SK-N-SH (cell line): ENCODE measurements around the gene MACROD2. TPM values are rescaled to one million over a fixed set of nuclear protein-coding genes. Genes with fewer than 3 reads are reported as not detected.

ENCODE experiments used
- CTCF ChIA-PET: fragments of 300-600, 350-600 bp; formaldehyde crosslinking; extraction: SDS; loops from one replicate; lab custom pipeline; 2021; lab: Yijun Ruan, JAX
- POLR2A ChIA-PET: fragments of 350-600 bp; sonication (Branson Sonifier 250); formaldehyde crosslinking; extraction: SDS; loops from one replicate; lab custom pipeline; 2020; ENCODE audit warnings: antibody characterized with exemption, inconsistent platforms; lab: Yijun Ruan, JAX
- DNase-seq: peaks from one replicate; pipeline ENCODE4 v3.0.0; 2012
- H2AFZ ChIP-seq: fragments of 200-600 bp; sonication (generic); 2 replicates; pipeline ENCODE4 v1.8.1; 2016; ENCODE audit warnings: antibody characterized with exemption, mild to moderate bottlenecking, low read depth
- H3F3A ChIP-seq: fragments of 200-600 bp; sonication (generic); replicated peaks from 2 replicates; pipeline ENCODE3; 2016; ENCODE audit warnings: antibody characterized with exemption, mild to moderate bottlenecking; ENCODE audit not compliant: insufficient read depth
- H3K27ac ChIP-seq, 2 experiments: fragments of 200-500 bp in 1 of 2; fragments of 200-600 bp in 1 of 2; sonication (Bioruptor generic) in 1 of 2; sonication (generic), shearing (Covaris generic) in 1 of 2; 2 replicates each; pipeline versions ENCODE4 v1.5.1 to v1.6.1; 2014 to 2016; ENCODE audit warnings: low read depth in 2 of 2, inconsistent platforms in 1 of 2, low read length in 1 of 2, mild to moderate bottlenecking in 1 of 2, mixed read lengths in 1 of 2
- H3K27me3 ChIP-seq: fragments of 200-600 bp; sonication (generic), shearing (Covaris generic); 2 replicates; pipeline ENCODE4 v1.6.1; 2016; ENCODE audit warnings: mixed run types; ENCODE audit not compliant: insufficient read depth
- H3K36me3 ChIP-seq, 2 experiments: fragments of 200-500 bp in 1 of 2; fragments of 200-600 bp in 1 of 2; sonication (Bioruptor generic) in 1 of 2; sonication (generic) in 1 of 2; replicated peaks in 1 of 2; 2 replicates each; pipeline versions ENCODE3 to v1.5.1; 2014 to 2016; ENCODE audit warnings: low read length in 1 of 2, mild to moderate bottlenecking in 1 of 2; ENCODE audit not compliant: insufficient read depth in 2 of 2, control insufficient read depth in 1 of 2
- H3K4me1 ChIP-seq, 2 experiments: fragments of 200-500 bp in 1 of 2; fragments of 200-600 bp in 1 of 2; sonication (Bioruptor generic) in 1 of 2; sonication (generic), shearing (Covaris generic) in 1 of 2; 2 replicates each; pipeline versions ENCODE4 v1.5.1 to v1.6.1; 2014 to 2016; ENCODE audit warnings: low read depth in 1 of 2, low read length in 1 of 2, mixed run types in 1 of 2; ENCODE audit not compliant: insufficient read depth in 2 of 2, control insufficient read depth in 1 of 2
- H3K4me2 ChIP-seq: fragments of 200-600 bp; sonication (generic), shearing (Covaris generic); 2 replicates; pipeline ENCODE4 v1.6.1; 2017; ENCODE audit warnings: mixed run types
- H3K4me3 ChIP-seq, 2 experiments: fragments of 200-500 bp in 1 of 2; fragments of 200-600 bp in 1 of 2; sonication (Bioruptor generic) in 1 of 2; sonication (generic), shearing (Covaris generic) in 1 of 2; 2 replicates each; pipeline versions ENCODE4 v1.5.1 to v1.8.1; 2014 to 2016; ENCODE audit warnings: low read depth in 2 of 2, inconsistent platforms in 1 of 2, low read length in 1 of 2, mild to moderate bottlenecking in 1 of 2, mixed read lengths in 1 of 2, moderate library complexity in 1 of 2
- H3K79me2 ChIP-seq: fragments of 200-600 bp; sonication (generic); 2 replicates; pipeline ENCODE4 v1.8.1; 2017; ENCODE audit warnings: mild to moderate bottlenecking; ENCODE audit not compliant: insufficient read depth
- H3K9ac ChIP-seq: fragments of 200-600 bp; sonication (generic); 2 replicates; pipeline ENCODE4 v1.6.1; 2017; ENCODE audit warnings: mixed run types
- H3K9me2 ChIP-seq: fragments of 200-600 bp; sonication (generic); 2 replicates; pipeline ENCODE4 v1.6.1; 2017; ENCODE audit warnings: mixed run types
- H3K9me3 ChIP-seq: fragments of 200-600 bp; sonication (generic); 2 replicates; pipeline ENCODE4 v1.6.1; 2017; ENCODE audit warnings: mixed run types, mild to moderate bottlenecking, moderate library complexity
- H4K20me1 ChIP-seq: fragments of 200-600 bp; sonication (generic); 2 replicates; pipeline ENCODE4 v1.6.1; 2017; ENCODE audit warnings: mild to moderate bottlenecking, mixed run types; ENCODE audit not compliant: insufficient read depth
- EP300 ChIP-seq, 2 experiments: IDR thresholded peaks; 2 replicates each; pipeline versions ENCODE4 v1.4.0 to v1.6.1; 2012; ENCODE audit warnings: borderline replicate concordance in 1 of 2, low read depth in 1 of 2, low read length in 1 of 2
- FOXM1 ChIP-seq: IDR thresholded peaks from 2 replicates; pipeline ENCODE4 v1.4.0; 2012; ENCODE audit warnings: low read depth, mild to moderate bottlenecking
- GABPA ChIP-seq: IDR thresholded peaks from 2 replicates; pipeline ENCODE4 v1.4.0; 2012; ENCODE audit warnings: low read depth, mild to moderate bottlenecking
- GATA2 ChIP-seq: sonication (generic); formaldehyde crosslinking; IDR thresholded peaks from 2 replicates; pipeline ENCODE4 v1.5.0; 2020; ENCODE audit warnings: mild to moderate bottlenecking, missing genetic modification reagents
- NFIC ChIP-seq: IDR thresholded peaks from 2 replicates; pipeline ENCODE4 v1.4.0; 2012; ENCODE audit warnings: borderline replicate concordance
- SMC3 ChIP-seq: IDR thresholded peaks from 2 replicates; pipeline ENCODE4 v1.6.1; 2012; ENCODE audit warnings: low read depth, low read length, improper control_type of control experiment
- TAF1 ChIP-seq: IDR thresholded peaks from 2 replicates; pipeline ENCODE4 v1.6.1; 2012; ENCODE audit warnings: low read depth, mild to moderate bottlenecking, low read length, moderate library complexity, borderline replicate concordance
- TCF12 ChIP-seq: IDR thresholded peaks from 2 replicates; pipeline ENCODE4 v1.4.0; 2012
- TEAD4 ChIP-seq: IDR thresholded peaks from 2 replicates; pipeline ENCODE4 v1.4.0; 2012; ENCODE audit warnings: mild to moderate bottlenecking, borderline replicate concordance; ENCODE audit not compliant: insufficient read depth
- WGBS: methylation state at CpG from one replicate; pipeline ENCODE4 v1.1.6; 2017; ENCODE audit warnings: low lambda C conversion rate; 5-methylcytosine and 5-hydroxymethylcytosine counted together
- polyA plus RNA-seq, 3 experiments: library from polyadenylated mRNA; depleted of rRNA; stranded (reverse); fragments of >200 nt; gene quantifications; 2 replicates each; pipeline ENCODE4 v1.2.3, GENCODE V29; 2012
- TF ChIP-seq, protein P1 (sequence below): IDR thresholded peaks from 2 replicates; pipeline ENCODE4 v1.6.1; 2012; ENCODE audit warnings: mild to moderate bottlenecking, low read depth, low read length, moderate library complexity
- TF ChIP-seq, protein P2 (sequence below): IDR thresholded peaks from 2 replicates; pipeline ENCODE4; 2012

The MACROD2 gene
- polyA plus RNA-seq, 1 of the 3 experiments (the other 2 are of a cell fraction), result 0.33 TPM

DNA sequence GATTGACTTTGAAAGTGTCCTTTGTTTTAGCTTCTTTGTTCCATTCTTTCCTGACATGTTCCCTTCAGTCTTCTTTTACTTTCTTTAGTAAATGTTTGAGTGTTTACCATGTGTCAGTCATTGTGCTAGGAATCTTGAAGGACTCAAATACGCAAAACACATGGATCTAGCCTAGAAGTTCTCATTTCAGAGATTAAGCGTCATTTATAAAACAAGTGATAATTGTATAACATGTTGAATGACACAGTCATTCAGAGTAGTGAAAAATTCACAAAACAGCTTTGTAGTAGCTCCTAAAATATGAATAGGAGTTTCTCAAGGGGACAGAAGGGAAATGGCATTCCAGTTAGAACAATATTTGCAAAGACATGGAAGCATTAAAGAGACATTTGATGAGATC, 66.9 kb downstream of the MACROD2 start:
- TF ChIP-seq, protein P1, sequence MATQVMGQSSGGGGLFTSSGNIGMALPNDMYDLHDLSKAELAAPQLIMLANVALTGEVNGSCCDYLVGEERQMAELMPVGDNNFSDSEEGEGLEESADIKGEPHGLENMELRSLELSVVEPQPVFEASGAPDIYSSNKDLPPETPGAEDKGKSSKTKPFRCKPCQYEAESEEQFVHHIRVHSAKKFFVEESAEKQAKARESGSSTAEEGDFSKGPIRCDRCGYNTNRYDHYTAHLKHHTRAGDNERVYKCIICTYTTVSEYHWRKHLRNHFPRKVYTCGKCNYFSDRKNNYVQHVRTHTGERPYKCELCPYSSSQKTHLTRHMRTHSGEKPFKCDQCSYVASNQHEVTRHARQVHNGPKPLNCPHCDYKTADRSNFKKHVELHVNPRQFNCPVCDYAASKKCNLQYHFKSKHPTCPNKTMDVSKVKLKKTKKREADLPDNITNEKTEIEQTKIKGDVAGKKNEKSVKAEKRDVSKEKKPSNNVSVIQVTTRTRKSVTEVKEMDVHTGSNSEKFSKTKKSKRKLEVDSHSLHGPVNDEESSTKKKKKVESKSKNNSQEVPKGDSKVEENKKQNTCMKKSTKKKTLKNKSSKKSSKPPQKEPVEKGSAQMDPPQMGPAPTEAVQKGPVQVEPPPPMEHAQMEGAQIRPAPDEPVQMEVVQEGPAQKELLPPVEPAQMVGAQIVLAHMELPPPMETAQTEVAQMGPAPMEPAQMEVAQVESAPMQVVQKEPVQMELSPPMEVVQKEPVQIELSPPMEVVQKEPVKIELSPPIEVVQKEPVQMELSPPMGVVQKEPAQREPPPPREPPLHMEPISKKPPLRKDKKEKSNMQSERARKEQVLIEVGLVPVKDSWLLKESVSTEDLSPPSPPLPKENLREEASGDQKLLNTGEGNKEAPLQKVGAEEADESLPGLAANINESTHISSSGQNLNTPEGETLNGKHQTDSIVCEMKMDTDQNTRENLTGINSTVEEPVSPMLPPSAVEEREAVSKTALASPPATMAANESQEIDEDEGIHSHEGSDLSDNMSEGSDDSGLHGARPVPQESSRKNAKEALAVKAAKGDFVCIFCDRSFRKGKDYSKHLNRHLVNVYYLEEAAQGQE, result no peak
- TF ChIP-seq EP300 (IDR thresholded peaks at IDR 0.05; ENCODE audit: borderline replicate concordance in 1 of 2, low read depth in 1 of 2, low read length in 1 of 2), result no peak
- Histone ChIP-seq H3K9ac (no peak overlapping the region), H3K4me3 (no peak overlapping the region), H4K20me1 (no peaks in the 10 kb centered on the region), H3K27me3 (no peaks in the 10 kb centered on the region), H3K36me3 (no peaks in the 10 kb centered on the region), H2AFZ (no peak overlapping the region), H3K9me2 (no peaks in the 10 kb centered on the region), H3K9me3 (no peaks in the 10 kb centered on the region), H3K4me1 (no peaks in the 10 kb centered on the region), H3F3A (no peaks in the 10 kb centered on the region), H3K4me2 (no peak overlapping the region), H3K79me2 (no peaks in the 10 kb centered on the region), H3K27ac (no peak overlapping the region)
- no peak for DNase-seq
- WGBS, result 72% methylated on average over 2 of the region's 2 CpGs
- ChIA-PET CTCF (interaction anchor here (1.2 kb wide), 1 partner anchor 242 kb away, joined by 6 read pairs; no protein-coding TSS in a partner anchor), POLR2A (no interaction called here)

DNA sequence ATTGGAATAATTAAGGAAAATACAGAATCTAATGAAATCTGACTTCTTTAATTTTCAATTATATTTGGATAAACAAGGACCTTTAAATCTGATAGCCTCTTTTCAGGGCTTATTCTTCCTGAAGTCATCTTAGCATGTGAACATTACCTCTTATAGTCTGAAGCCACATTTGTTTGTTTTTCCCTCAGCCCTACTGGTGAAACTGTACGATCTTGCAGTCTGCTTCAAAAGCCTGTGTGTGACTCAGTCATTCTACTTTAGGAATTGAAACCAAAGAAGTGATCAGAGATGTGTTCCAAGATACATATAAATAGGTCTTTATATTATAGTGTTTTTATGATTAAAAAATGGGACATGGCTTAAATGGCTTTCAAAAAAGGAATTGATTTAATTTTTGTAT, 67.5 kb downstream of the MACROD2 start:
- WGBS, result 69% methylated on average over 1 of the region's 1 CpG
- no peaks in the 10 kb centered on the region for H3F3A ChIP-seq
- H2AFZ ChIP-seq, result no peak overlapping the region
- no peak for TF ChIP-seq FOXM1
- no peak for TF ChIP-seq GABPA
- no peak for TF ChIP-seq SMC3
- no peak for TF ChIP-seq NFIC
- TF ChIP-seq TAF1, result no peak
- TF ChIP-seq, protein P2, sequence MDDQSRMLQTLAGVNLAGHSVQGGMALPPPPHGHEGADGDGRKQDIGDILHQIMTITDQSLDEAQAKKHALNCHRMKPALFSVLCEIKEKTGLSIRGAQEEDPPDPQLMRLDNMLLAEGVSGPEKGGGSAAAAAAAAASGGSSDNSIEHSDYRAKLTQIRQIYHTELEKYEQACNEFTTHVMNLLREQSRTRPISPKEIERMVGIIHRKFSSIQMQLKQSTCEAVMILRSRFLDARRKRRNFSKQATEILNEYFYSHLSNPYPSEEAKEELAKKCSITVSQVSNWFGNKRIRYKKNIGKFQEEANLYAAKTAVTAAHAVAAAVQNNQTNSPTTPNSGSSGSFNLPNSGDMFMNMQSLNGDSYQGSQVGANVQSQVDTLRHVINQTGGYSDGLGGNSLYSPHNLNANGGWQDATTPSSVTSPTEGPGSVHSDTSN, result no peak
- no peak for TF ChIP-seq GATA2 (CRISPR knock-in tag)
- no peak for TF ChIP-seq TCF12
- no peak for TF ChIP-seq TEAD4
- H3K27ac ChIP-seq, result no peak overlapping the region
- no peak overlapping the region for H3K9ac ChIP-seq
- H3K36me3 ChIP-seq, result no peaks in the 10 kb centered on the region
- no peaks in the 10 kb centered on the region for H4K20me1 ChIP-seq
- no peaks in the 10 kb centered on the region for H3K4me1 ChIP-seq
- H3K79me2 ChIP-seq, result no peaks in the 10 kb centered on the region
- ChIA-PET CTCF (interaction anchor here (1.2 kb wide), 1 partner anchor 243 kb away, joined by 6 read pairs; no protein-coding TSS in a partner anchor), POLR2A (no interaction called here)
- no peaks in the 10 kb centered on the region for H3K9me3 ChIP-seq
- no peak for DNase-seq
- H3K9me2 ChIP-seq, result no peaks in the 10 kb centered on the region
- no peak overlapping the region for H3K4me3 ChIP-seq
- no peak overlapping the region for H3K4me2 ChIP-seq
- no peaks in the 10 kb centered on the region for H3K27me3 ChIP-seq
